WTC11 (cell line): ENCODE measurements around the gene CD34.

ENCODE experiments used
- NFYB ChIP-seq: sonication (generic); formaldehyde crosslinking; conservative IDR thresholded peaks from 2 replicates; pipeline ENCODE4 v1.8.0; 2022; ENCODE audit warnings: low read depth, missing genetic modification reagents
- TCF7 ChIP-seq: sonication (generic); formaldehyde crosslinking; IDR thresholded peaks from 2 replicates; pipeline ENCODE4 v1.8.0; 2022; ENCODE audit warnings: mild to moderate bottlenecking, low read depth, missing genetic modification reagents, moderate library complexity
- ZNF138 ChIP-seq: sonication (generic); formaldehyde crosslinking; conservative IDR thresholded peaks from 2 replicates; pipeline ENCODE4 v1.8.1; 2022; ENCODE audit warnings: mild to moderate bottlenecking, moderate library complexity, missing genetic modification reagents
- TF ChIP-seq, protein P1 (sequence below): sonication (generic); formaldehyde crosslinking; conservative IDR thresholded peaks from 2 replicates; pipeline ENCODE4 v1.8.1; 2023; ENCODE audit warnings: mild to moderate bottlenecking, low read depth, missing genetic modification reagents, moderate library complexity
- TF ChIP-seq, protein P2 (sequence below): sonication (generic); formaldehyde crosslinking; IDR thresholded peaks from 2 replicates; pipeline ENCODE4 v1.8.0; 2022; ENCODE audit warnings: missing genetic modification reagents
- TF ChIP-seq, protein P3 (sequence below): fragments of 200-600 bp; IDR thresholded peaks from 2 replicates; pipeline ENCODE4 v1.8.0; 2022; ENCODE audit warnings: antibody characterized with exemption
- TF ChIP-seq, protein P4 (sequence below): sonication (generic); formaldehyde crosslinking; IDR thresholded peaks from 2 replicates; pipeline ENCODE4 v1.8.1; 2023; ENCODE audit warnings: mild to moderate bottlenecking, moderate library complexity, missing genetic modification reagents
- TF ChIP-seq, protein P5 (sequence below): sonication (generic); formaldehyde crosslinking; IDR thresholded peaks from 2 replicates; pipeline ENCODE4 v1.8.0; 2023; ENCODE audit warnings: missing genetic modification reagents

DNA sequence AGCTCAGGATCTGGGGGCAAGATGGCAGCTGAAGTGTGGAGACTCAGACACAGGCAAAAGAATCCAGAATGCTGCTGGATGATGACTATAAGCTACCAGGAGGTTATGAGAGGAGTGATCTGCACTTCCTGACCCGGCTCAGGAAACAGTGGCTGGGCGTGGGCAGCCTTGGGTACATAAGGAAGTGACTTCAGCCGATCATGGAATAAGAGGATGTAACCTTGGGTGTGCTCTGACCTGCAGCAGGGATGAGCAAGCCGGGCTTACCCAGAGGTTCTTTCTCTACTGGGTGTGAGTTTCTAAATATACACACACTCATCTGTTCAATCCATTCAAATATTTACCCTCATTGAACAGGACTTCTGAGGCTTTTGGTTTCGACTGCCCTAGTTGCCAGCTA is 62.7 kb downstream of the CD34 start:
- TF ChIP-seq TCF7 (no peak), ZNF138 (no peak), NFYB (CRISPR knock-in tag) (no peak)
- TF ChIP-seq, protein P1, sequence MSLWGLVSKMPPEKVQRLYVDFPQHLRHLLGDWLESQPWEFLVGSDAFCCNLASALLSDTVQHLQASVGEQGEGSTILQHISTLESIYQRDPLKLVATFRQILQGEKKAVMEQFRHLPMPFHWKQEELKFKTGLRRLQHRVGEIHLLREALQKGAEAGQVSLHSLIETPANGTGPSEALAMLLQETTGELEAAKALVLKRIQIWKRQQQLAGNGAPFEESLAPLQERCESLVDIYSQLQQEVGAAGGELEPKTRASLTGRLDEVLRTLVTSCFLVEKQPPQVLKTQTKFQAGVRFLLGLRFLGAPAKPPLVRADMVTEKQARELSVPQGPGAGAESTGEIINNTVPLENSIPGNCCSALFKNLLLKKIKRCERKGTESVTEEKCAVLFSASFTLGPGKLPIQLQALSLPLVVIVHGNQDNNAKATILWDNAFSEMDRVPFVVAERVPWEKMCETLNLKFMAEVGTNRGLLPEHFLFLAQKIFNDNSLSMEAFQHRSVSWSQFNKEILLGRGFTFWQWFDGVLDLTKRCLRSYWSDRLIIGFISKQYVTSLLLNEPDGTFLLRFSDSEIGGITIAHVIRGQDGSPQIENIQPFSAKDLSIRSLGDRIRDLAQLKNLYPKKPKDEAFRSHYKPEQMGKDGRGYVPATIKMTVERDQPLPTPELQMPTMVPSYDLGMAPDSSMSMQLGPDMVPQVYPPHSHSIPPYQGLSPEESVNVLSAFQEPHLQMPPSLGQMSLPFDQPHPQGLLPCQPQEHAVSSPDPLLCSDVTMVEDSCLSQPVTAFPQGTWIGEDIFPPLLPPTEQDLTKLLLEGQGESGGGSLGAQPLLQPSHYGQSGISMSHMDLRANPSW (CRISPR knock-in tag), result no peak
- TF ChIP-seq, protein P2, sequence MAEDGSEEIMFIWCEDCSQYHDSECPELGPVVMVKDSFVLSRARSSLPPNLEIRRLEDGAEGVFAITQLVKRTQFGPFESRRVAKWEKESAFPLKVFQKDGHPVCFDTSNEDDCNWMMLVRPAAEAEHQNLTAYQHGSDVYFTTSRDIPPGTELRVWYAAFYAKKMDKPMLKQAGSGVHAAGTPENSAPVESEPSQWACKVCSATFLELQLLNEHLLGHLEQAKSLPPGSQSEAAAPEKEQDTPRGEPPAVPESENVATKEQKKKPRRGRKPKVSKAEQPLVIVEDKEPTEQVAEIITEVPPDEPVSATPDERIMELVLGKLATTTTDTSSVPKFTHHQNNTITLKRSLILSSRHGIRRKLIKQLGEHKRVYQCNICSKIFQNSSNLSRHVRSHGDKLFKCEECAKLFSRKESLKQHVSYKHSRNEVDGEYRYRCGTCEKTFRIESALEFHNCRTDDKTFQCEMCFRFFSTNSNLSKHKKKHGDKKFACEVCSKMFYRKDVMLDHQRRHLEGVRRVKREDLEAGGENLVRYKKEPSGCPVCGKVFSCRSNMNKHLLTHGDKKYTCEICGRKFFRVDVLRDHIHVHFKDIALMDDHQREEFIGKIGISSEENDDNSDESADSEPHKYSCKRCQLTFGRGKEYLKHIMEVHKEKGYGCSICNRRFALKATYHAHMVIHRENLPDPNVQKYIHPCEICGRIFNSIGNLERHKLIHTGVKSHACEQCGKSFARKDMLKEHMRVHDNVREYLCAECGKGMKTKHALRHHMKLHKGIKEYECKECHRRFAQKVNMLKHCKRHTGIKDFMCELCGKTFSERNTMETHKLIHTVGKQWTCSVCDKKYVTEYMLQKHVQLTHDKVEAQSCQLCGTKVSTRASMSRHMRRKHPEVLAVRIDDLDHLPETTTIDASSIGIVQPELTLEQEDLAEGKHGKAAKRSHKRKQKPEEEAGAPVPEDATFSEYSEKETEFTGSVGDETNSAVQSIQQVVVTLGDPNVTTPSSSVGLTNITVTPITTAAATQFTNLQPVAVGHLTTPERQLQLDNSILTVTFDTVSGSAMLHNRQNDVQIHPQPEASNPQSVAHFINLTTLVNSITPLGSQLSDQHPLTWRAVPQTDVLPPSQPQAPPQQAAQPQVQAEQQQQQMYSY (CRISPR knock-in tag), result no peak
- TF ChIP-seq, protein P3, sequence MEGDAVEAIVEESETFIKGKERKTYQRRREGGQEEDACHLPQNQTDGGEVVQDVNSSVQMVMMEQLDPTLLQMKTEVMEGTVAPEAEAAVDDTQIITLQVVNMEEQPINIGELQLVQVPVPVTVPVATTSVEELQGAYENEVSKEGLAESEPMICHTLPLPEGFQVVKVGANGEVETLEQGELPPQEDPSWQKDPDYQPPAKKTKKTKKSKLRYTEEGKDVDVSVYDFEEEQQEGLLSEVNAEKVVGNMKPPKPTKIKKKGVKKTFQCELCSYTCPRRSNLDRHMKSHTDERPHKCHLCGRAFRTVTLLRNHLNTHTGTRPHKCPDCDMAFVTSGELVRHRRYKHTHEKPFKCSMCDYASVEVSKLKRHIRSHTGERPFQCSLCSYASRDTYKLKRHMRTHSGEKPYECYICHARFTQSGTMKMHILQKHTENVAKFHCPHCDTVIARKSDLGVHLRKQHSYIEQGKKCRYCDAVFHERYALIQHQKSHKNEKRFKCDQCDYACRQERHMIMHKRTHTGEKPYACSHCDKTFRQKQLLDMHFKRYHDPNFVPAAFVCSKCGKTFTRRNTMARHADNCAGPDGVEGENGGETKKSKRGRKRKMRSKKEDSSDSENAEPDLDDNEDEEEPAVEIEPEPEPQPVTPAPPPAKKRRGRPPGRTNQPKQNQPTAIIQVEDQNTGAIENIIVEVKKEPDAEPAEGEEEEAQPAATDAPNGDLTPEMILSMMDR, result no peak
- TF ChIP-seq, protein P4, sequence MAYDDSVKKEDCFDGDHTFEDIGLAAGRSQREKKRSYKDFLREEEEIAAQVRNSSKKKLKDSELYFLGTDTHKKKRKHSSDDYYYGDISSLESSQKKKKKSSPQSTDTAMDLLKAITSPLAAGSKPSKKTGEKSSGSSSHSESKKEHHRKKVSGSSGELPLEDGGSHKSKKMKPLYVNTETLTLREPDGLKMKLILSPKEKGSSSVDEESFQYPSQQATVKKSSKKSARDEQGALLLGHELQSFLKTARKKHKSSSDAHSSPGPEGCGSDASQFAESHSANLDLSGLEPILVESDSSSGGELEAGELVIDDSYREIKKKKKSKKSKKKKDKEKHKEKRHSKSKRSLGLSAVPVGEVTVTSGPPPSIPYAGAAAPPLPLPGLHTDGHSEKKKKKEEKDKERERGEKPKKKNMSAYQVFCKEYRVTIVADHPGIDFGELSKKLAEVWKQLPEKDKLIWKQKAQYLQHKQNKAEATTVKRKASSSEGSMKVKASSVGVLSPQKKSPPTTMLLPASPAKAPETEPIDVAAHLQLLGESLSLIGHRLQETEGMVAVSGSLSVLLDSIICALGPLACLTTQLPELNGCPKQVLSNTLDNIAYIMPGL, result no peak
- TF ChIP-seq, protein P5, sequence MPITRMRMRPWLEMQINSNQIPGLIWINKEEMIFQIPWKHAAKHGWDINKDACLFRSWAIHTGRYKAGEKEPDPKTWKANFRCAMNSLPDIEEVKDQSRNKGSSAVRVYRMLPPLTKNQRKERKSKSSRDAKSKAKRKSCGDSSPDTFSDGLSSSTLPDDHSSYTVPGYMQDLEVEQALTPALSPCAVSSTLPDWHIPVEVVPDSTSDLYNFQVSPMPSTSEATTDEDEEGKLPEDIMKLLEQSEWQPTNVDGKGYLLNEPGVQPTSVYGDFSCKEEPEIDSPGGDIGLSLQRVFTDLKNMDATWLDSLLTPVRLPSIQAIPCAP (CRISPR knock-in tag), result no peak
